NCI-H2196 treated with DMSO at 0.1 percent for 48 hours (cell line): ENCODE data around the gene SUPT4H1.

Source experiments
- DNase-seq: peaks from one replicate; lab custom pipeline; 2025; ENCODE audit not compliant: unreplicated experiment; lab: John Stamatoyannopoulos, UW

The SUPT4H1 gene

DNA sequence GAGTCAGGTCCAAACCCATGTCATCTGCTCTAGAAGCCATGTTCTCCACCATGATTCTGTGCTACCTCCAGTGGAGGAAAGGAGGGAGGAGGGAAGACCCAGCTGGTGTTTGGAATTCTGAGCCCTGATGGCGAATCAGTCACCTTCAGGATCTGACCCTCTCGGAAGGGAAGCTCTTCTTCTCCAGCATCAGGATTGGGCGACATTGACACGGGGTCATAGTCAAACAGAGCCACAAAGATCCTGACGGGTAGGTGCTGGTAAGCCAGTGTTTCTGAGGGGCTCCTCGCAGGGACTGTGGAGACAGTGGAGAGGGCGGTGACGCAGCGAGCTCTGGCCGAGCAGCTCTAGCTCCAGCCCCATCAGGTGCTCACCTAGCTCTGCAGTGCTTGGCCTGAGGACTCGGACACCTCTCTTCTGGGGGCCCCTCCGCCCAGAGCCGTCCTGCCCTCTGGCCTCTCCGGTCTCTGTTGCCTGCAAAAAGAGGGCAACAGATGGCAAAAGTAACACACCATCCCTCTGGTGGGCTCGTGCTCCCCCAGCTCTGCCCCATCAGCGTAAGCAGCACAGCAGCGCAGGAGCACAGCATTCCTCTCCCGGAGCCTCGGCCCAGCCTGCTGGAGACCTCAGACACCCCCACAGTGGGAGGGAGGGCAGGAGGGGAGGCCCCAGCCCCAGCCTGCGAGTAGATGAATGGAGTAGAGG, 44.4 kb downstream of the SUPT4H1 start:
- DNase-seq, result no peak

GRCh38 chr17:58306131-58306951, 45.7 kb downstream of the SUPT4H1 start:
- no peak for DNase-seq

- no peak for DNase-seq
Observed at GRCh38 chr17:58305626-58306025, 46.4 kb downstream of the SUPT4H1 start.

GRCh38 chr17:58304750-58305486, 47.1 kb downstream of the SUPT4H1 start:
- DNase-seq, result no peak

GRCh38 chr17:58303971-58304749, 47.8 kb downstream of the SUPT4H1 start:
- DNase-seq, result peak; percentile 11

- no peak for DNase-seq
Observed at GRCh38 chr17:58302919-58303585, 48.9 kb downstream of the SUPT4H1 start.

DNA sequence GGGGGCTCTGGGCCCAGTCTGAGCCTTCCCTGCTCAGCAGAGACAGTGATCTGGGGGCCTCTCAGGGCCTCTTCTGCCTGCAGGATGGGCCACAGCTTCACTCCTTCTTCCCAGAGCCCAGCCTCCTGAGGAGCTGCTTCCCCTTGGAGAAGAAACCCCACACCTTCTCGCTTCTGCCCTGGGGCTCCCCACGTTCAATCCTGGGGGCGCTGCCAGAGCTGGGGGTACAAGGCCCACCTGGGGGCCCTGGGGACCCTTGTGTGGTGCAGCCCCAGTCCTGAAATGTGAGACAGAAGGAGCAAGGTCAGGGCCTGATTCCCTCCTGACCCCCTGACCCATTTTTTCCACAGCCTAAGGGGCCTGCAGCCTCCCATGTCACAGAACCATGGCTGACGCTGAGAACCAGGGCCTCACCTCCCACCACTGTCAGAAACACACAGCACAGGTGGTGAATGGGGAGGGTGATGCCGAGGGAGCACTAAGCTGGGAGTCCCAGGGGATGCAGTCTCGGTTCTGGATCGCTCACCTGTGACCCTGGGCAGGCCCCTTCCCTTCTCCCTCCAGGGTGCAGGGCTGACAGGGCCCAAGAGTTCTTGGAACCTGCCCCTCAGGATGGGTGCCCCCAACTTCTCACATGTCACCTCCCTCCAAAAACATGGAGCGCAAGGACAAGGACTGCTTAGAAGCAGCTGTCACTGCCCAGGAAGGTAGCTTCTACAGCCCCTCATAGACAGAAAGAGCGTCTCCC, 49.7 kb downstream of the SUPT4H1 start:
- no peak for DNase-seq

DNA sequence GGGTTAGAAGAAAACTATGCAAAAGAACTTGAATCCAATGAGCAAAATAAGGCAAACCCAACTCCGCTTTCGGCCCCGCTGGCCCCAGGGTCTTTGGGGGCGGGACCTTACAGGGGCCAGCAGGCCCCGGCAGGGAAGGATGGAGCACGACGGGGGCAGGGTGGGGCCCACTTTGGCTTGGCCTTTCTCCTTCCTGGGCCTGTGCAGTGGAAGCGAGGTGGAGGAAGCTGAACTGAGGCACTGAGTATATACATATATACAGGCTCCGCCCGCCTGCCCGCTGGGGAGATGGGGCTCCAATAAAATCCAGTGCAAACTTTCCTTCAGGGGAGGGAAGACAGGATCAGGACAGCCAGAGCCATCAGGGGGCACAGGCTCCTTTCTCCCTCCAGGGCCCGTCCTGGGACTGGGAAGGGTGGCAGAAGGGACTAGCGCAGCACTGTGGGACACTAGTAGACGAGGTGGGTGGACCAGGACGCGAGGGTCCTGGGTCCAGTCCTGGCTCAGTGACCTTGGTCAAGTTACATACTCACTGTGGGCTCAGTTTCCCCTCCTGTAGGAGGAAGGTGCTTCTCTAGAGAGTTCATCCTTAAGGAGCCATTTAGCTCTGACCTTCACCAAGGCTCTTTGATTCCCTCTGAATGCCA, 50.4 kb downstream of the SUPT4H1 start:
- no peak for DNase-seq

GRCh38 chr17:58300336-58300735, 51.7 kb downstream of the SUPT4H1 start:
- no peak for DNase-seq
